Psoas muscle (tissue), 8 donors: ENCODE measurements around the gene LMTK3. TPM values are rescaled to one million over a fixed set of nuclear protein-coding genes. Genes with fewer than 3 reads are reported as not detected.

Experiments
- ATAC-seq, 4 donors: fragments of 200-7000 bp; cut with Tn5 transposase; one replicate each; pipeline ENCODE4 v1.9.1; 2020; ENCODE audit warnings: moderate library complexity in 3 of 4, mild to moderate bottlenecking in 2 of 4
- DNase-seq, 2 donors: peaks; one replicate each; pipeline ENCODE4 v3.0.0-alpha.2; 2020
- H3K27ac ChIP-seq: fragments of 200-600 bp; one replicate; pipeline ENCODE4 v1.8.0; 2022
- H3K27me3 ChIP-seq, 3 donors: fragments of 200-600 bp in 1 of 3; one replicate each; pipeline versions ENCODE4 v1.6.1 to v1.8.0; 2013 to 2022; ENCODE audit warnings: low read length in 2 of 3, mild to moderate bottlenecking in 2 of 3, moderate library complexity in 1 of 3; ENCODE audit not compliant: insufficient read depth in 3 of 3
- H3K36me3 ChIP-seq, 2 donors: fragments of 200-600 bp in 1 of 2; one replicate each; pipeline versions ENCODE4 v1.6.1 to v1.8.0; 2013 to 2022; ENCODE audit warnings: low read depth in 1 of 2, mild to moderate bottlenecking in 1 of 2, moderate library complexity in 1 of 2; ENCODE audit not compliant: insufficient read depth in 1 of 2
- H3K4me1 ChIP-seq: fragments of 200-600 bp; one replicate; pipeline ENCODE4 v1.8.0; 2022
- H3K4me3 ChIP-seq: fragments of 200-600 bp; one replicate; pipeline ENCODE4 v1.8.0; 2022; ENCODE audit warnings: mild to moderate bottlenecking
- H3K9me3 ChIP-seq: fragments of 200-600 bp; one replicate; pipeline ENCODE4 v1.8.0; 2022
- CTCF ChIP-seq: fragments of 200-600 bp; IDR thresholded peaks from one replicate; pipeline ENCODE4 v1.8.0; 2022; ENCODE audit warnings: antibody characterized with exemption
- WGBS, 3 donors: extraction: QIAGEN DNeasy Blood & Tissue Kit; methylation state at CpG; one replicate each; pipeline versions ENCODE4 v1.1.6 to v1.1.7; 2013; 5-methylcytosine and 5-hydroxymethylcytosine counted together
- intact Hi-C, 2 donors: fragments of 100-400 bp; cut with DNase I; formaldehyde crosslinking; loops; one replicate each; pipeline versions ENCODE4 v1.11.0 to v1.14.2; 2022
- polyA plus RNA-seq, 3 donors: library from polyadenylated mRNA; stranded (reverse); fragments of 200-250 nt; gene quantifications; one replicate each; pipeline ENCODE4 v1.2.3, GENCODE V29; 2013
- total RNA-seq, 4 donors: library from RNA; stranded (reverse); fragmentation: NEBNext Ultra II Directional in 2 of 4; extraction: Animal tissue kit (Norgen Biotek cat#: 25700) in 2 of 4; gene quantifications; one replicate each; pipeline versions ENCODE4 v1.2.1 to v1.2.4, GENCODE V29; 2021 to 2023
- donor health status: healthy with polysubstance abuse.
- donor health status: DM: no; HTN: no; CAD: no; lungs with moderate emphysema.
- donor health status: Bipolar disorder and iron deficiency.
- donor health status: healthy.
- donor health status: DM: yes; HTN: yes; CAD: no.
- donor health status: DM: no; HTN: no; CAD: no.
- donor health status: DM: no; HTN: no; CAD: no.
- donor health status: DM: yes; HTN: yes; CAD: no.

Gene LMTK3
- total and polyA plus RNA-seq, 7 donors = 0.03 to 0.14 (median 0.06) TPM; not detected in 2

GRCh38 chr19:48553676-48554384 lies 42.2 kb upstream of the LMTK3 start:
- Histone ChIP-seq H3K9me3 (no peaks in the 10 kb centered on the region), H3K27ac (no peak overlapping the region), H3K4me1 (no peaks in the 10 kb centered on the region), H3K27me3 (peaks cover 0 to 5% (median 3%) of the 10 kb centered on the region in 3 donors), H3K4me3 (no peak overlapping the region), H3K36me3 (no peaks in the 10 kb centered on the region)
- WGBS, 3 donors = 31 to 39% (median 36%) methylated on average over 16 to 18 of the region's 18 CpGs
- DNase-seq (peak; percentile 33 to 61), ATAC-seq (peak in 2 of 4 donors; percentile 24 to 35)
- intact Hi-C loops = no loop called here
- no peak for TF ChIP-seq CTCF

- no peak overlapping the region for H3K27ac ChIP-seq
- H3K36me3 ChIP-seq = no peaks in the 10 kb centered on the region
- H3K4me3 ChIP-seq = no peak overlapping the region
- H3K9me3 ChIP-seq = no peaks in the 10 kb centered on the region
- DNase-seq (no peak), ATAC-seq (no peak)
- H3K27me3 ChIP-seq = peaks cover 0 to 5% (median 2%) of the 10 kb centered on the region in 3 donors
- H3K4me1 ChIP-seq = no peaks in the 10 kb centered on the region
- no peak for TF ChIP-seq CTCF
- intact Hi-C loops = no loop called here
- 77 to 82% (median 78%) methylated on average over 19 of the region's 19 CpGs for WGBS, 3 donors
Measured at GRCh38 chr19:48552406-48553322, 41.0 kb upstream of the LMTK3 start.

GRCh38 chr19:48551437-48552302 lies 40.0 kb upstream of the LMTK3 start, which contains the start of gene SULT2B1:
SULT2B1 (plus strand) TSS chr19:48552172; CDS start chr19:48552253, 81 bp downstream.
- Histone ChIP-seq H3K27me3 (peaks cover 0 to 5% (median 2%) of the 10 kb centered on the region in 3 donors), H3K4me3 (no peak within 1 kb of the TSS), H3K36me3 (no peaks in the 10 kb centered on the region), H3K9me3 (no peaks in the 10 kb centered on the region), H3K4me1 (no peaks in the 10 kb centered on the region), H3K27ac (no peak within 1 kb of the TSS)
- ATAC-seq = no peak
- intact Hi-C loops = no loop called here
- no peak for DNase-seq
- WGBS, 3 donors = 53 to 60% (median 55%) methylated on average over 30 to 36 of the region's 36 CpGs
- no peak for TF ChIP-seq CTCF

- TF ChIP-seq CTCF = no peak
- DNase-seq = no peak
- H3K27ac ChIP-seq = no peak overlapping the region
- H3K4me3 ChIP-seq = no peak overlapping the region
- peaks cover 0 to 11% (median 4%) of the 10 kb centered on the region in 3 donors for H3K27me3 ChIP-seq
- ATAC-seq = no peak
- intact Hi-C loops = no loop called here
- no peaks in the 10 kb centered on the region for H3K9me3 ChIP-seq
- no peaks in the 10 kb centered on the region for H3K36me3 ChIP-seq
- 71 to 78% (median 72%) methylated on average over 5 of the region's 5 CpGs for WGBS, 3 donors
- no peaks in the 10 kb centered on the region for H3K4me1 ChIP-seq
Measured at GRCh38 chr19:48549380-48549779, 37.7 kb upstream of the LMTK3 start.
